Measurements from ENCODE around the gene PRODH2. TPM values are rescaled to one million over a fixed set of nuclear protein-coding genes. Genes with fewer than 3 reads are reported as not detected.
"Not testable (repeated sequence)": the region's sequence is repeated elsewhere in the genome, so short reads cannot be mapped to it uniquely, and the experiment has no call there.

The PRODH2 gene
- polyA plus RNA-seq, 10 donors: not detected

DNA sequence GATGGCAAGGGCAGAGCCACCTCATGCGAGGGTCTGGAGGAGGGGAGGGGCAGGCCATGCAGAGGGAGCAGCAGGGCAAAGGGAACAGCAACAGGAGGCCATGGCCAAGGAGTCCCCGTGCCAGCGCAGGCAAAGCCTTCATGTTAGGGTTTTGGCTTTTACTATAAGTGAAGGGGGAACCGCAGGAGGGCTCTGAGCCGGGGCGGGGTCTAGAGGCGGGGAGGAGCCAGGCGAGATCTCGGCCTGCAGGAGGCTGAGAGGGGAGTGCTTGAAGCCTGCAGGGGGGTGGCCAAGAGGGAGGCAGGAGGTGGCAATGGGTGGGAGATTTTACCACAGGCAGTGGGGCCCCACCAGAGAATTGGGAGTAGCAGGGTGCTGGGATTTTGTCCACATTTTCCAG, 31.0 kb downstream of the PRODH2 start:
- DNase-seq: no peak

DNA sequence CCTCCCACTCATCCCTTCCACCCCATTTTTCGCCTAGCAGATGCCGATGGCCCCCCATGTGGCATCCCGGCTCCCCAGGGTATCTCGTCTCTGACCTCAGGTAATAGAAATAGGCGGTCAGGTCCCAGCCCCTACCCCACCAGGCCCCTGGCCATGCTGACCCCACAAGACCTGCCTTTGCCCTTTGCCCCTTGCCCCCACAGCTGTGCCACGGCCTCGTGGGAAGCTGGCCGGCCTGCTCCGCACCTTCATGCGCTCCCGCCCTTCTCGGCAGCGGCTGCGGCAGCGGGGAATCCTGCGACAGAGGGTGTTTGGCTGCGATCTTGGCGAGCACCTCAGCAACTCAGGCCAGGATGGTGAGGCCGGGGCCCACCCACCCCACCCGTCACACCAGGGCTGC, 31.9 kb downstream of the PRODH2 start:
- no peak for DNase-seq

- no peak for DNase-seq
Observed at GRCh38 chr19:35780058-35780457, 32.6 kb downstream of the PRODH2 start.

GRCh38 chr19:35779033-35779432, 33.6 kb downstream of the PRODH2 start:
- DNase-seq: no peak

GRCh38 chr19:35777961-35778360, 34.7 kb downstream of the PRODH2 start:
- no peak for DNase-seq

- DNase-seq: peak in 1 of 3 donors; percentile 30
Observed at GRCh38 chr19:35777086-35777841, 35.4 kb downstream of the PRODH2 start.

GRCh38 chr19:35776102-35776788, 36.4 kb downstream of the PRODH2 start:
- peak in 1 of 3 donors; percentile 45 for DNase-seq

GRCh38 chr19:35775298-35776101, 37.1 kb downstream of the PRODH2 start, which contains the start of gene ARHGAP33:
Gene ARHGAP33, plus strand, starts transcription at chr19:35775564. Its CDS starts 95 bp downstream, at chr19:35775659.
- DNase-seq: peak; percentile 97 to 99 (median 99)

- no peak for DNase-seq
Observed at GRCh38 chr19:35775046-35775297, 37.7 kb downstream of the PRODH2 start.

DNA sequence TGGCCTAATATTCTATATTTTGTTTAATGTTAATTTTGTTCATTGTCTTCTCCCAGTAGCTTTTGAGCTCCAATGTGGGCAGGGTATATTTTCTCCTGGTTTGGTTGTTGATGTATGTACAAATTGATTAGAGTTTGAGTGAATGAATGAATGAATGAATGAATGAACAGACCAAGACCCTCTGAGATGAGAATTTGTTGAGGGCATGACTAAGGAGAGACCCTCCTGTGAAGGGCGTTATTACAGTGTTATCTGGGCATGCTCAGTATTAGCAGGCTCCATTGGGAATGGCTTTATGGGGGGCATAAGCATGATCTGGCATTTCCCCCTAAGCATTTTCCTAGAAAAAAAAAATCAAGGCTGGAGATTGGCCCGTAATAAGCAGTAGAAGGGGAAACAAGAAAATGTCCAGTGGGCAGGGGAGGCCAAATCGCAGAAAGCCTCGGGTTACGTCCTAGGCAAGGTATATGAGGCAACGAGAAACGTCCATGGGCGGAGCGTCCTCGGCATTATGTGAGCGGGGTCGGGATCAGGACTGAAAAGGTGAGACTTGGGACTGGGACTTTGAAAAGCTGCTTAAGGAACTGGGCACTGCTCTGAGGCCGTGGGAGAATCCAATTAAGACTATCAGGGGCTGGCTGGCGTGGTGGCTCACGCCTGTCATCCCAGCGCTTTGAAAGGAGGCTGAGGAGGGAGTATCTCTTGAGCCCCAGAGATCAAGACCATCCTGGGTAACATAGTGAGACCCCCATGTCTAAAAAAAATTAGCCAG, 38.2 kb downstream of the PRODH2 start:
- no peak for DNase-seq

GRCh38 chr19:35773020-35773806, 39.4 kb downstream of the PRODH2 start:
- DNase-seq: no peak

DNA sequence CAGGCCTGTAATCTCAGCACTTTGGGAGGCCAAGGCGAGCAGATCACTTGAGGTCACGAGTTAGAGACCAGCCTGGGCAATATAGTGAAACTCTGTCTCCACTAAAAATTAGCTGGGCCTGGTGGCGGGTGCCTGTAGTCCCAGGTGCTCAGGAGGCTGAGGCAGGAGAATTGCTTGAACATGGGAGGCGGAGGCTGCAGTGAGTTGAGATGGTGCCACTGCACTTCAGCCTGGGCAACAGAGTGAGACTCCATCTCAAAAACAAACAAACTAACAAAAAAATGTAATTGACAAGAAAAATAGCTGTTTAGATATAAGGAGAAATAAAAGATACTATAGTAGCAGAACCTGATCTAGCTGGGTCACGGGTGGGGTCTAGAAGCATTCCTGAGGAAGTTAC, 40.3 kb downstream of the PRODH2 start:
- not testable (repeated sequence) for DNase-seq

- no peak for DNase-seq
Observed at GRCh38 chr19:35768082-35768421, 44.6 kb downstream of the PRODH2 start.

DNA sequence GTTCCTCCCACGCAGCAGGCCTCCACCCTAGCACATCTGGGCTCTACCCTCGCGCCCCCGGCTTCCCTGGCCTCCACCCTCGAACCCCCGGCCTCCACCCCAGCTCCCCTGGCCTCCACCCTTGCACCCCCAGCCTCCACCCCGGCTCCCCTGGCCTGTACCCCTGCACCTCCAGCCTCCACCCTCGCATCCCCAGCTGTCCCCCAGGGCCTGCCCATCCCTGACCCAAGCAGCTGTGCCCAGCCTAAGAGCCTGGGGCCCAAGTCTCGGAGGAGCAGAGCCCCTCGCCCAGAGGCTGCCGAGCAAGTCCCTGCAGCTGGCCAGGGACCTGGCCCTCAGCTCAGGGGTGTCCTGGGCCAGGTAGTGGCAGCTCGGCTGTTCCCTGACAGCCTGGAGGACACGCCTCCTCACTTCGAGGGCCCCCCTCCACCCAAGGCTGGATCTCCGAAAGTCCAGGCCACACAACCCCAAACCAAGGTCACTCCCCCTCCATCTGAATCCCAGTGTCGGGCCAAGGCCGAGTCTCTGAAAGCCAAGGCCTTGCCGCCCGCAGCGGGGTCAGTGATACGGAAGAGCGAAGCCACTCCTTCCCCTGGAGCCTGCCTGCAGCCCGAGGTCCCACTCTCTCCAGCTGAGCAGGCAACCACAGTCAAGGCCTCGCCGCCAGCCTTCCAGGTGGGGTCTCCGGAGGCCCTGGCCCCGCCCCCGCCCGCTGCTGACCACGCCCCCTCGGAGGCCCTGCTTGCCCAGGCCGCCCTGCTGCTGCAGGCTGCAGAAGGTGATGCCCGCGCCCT, 45.2 kb downstream of the PRODH2 start:
- no peak for DNase-seq

- no peak for DNase-seq
Observed at GRCh38 chr19:35766571-35767104, 46.0 kb downstream of the PRODH2 start.

DNA sequence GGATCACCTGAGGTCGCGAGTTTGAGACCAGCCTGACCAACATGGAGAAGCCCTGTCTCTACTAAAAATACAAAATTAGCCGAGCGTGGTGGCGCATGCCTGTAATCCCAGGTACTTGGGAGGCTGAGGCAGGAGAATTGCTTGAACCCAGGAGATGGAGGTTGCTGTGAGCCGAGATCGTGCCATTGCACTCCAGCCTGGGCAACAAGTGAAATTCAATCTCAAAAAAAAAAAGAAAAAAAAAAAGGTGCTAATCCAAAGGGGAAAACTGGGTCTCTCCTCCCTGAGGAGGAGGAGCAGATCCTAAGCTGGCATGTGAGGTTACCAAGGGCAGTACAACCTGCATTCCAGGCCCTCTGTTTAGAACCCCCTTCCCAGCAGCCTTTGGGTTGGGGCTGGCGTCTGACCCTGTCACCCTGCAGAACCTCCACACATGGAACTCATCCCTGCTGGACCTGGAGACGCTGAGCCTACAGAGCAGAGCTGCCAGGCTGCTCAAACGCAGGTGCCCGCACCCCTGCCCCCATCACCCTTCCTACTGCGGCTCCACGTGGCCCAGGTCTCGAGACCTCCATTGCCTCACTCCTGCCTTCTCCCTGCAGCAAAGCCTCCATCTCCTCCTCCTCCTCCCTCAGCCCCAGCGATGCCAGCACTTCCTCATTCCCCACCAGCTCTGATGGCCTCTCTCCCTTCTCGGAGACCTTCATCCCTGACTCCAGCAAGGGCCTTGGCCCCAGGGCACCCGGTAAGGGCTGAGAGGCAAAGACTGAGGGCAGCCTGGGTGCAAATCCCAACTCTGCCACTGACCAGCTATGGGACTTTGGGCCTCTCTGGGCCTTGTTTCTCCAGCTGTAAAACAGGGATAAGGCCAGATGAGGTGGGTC, 48.0 kb downstream of the PRODH2 start:
- no peak for DNase-seq

DNA sequence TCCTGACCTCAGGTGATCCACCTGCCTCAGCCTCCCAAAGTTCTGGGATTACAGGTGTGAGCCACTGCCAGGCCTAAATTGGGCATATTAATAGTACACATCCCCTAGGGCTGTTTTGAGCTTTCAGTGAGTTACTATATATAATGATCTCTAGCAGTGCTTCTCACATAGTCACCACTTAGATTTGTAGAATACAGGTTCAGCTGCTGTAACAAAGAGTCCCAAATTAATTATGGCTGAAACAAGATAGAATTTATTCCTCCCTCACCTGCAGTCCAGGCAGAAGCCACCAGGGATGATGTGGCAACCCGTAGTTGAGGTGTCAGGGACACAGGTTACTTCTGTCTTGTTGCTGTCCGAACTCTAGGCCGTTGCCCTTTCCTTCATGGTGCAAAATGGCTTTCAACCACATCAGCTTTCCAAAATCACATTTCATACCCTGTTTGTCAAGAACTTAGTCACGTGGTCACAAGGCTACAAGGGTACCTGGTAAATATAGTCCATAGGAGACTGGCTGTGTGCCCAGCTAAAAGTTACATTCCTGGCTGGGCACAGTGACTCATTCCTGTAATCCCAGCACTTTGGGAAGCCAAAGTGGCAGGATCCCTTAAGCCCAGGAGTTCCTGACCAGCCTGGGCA, 51.8 kb downstream of the PRODH2 start:
- no peak for DNase-seq

- DNase-seq: no peak
Observed at GRCh38 chr19:35759697-35760096, 52.9 kb downstream of the PRODH2 start.

Data from muscle of back (tissue), 11 donors.